ENCODE measurements around the gene WBP2.

DNA sequence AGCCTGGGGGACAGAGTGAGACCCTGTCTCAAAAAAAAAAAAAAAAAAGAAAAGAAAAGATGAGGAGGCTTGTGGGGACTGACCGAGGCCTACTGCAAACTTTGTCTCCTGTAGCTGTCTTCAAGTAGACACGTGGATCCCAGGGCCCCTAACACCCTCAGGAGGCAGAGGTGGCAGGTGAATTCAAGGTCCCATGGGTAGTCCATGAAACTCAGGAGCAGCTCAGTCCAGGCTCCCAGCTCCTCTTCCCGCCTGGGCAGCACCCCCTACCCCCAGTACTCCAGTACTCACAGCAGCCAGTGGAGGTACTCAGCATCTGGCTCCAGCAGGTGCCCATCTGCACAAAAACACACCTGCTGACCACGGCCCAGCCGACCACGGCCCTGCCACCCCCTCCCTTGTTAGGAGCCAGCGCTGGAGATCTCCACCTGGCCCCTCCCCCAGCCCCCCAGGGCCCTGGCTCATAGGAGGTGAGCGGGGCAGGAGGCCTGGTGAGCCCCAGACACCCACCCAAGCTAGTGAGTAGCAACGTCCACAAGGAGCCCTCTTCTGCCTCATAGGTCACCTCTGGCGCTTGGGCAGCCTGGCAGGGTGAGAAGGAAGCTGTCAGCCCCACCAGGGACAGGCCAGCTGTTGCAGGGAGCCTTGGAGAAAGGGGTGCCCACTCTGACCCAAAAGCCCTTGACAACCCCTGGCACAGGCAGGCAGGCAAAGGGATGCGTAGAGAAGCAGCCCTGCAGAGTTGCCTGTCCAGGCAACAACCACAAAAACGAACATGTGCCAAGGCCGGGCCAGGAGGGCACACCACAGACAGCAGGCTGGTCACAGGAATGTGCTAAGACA lies 45.8 kb upstream of the WBP2 start:
- TF ChIP-seq, protein P1, sequence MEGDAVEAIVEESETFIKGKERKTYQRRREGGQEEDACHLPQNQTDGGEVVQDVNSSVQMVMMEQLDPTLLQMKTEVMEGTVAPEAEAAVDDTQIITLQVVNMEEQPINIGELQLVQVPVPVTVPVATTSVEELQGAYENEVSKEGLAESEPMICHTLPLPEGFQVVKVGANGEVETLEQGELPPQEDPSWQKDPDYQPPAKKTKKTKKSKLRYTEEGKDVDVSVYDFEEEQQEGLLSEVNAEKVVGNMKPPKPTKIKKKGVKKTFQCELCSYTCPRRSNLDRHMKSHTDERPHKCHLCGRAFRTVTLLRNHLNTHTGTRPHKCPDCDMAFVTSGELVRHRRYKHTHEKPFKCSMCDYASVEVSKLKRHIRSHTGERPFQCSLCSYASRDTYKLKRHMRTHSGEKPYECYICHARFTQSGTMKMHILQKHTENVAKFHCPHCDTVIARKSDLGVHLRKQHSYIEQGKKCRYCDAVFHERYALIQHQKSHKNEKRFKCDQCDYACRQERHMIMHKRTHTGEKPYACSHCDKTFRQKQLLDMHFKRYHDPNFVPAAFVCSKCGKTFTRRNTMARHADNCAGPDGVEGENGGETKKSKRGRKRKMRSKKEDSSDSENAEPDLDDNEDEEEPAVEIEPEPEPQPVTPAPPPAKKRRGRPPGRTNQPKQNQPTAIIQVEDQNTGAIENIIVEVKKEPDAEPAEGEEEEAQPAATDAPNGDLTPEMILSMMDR (IDR thresholded peaks at IDR 0.05): no peak
- no peak for TF ChIP-seq POLR2AphosphoS5 (IDR thresholded peaks at IDR 0.05)

All from transverse colon (tissue), 4 donors.